KMS-11 (cell line): Measurements from ENCODE around the gene VKORC1.

ENCODE experiments used
- H2AFZ ChIP-seq: fragments of 200-600 bp; sonication (generic); 2 replicates; pipeline ENCODE4 v1.6.1; 2016; ENCODE audit warnings: antibody characterized with exemption, mixed run types, low read depth
- H3K27ac ChIP-seq: fragments of 200-600 bp; sonication (generic); 2 replicates; pipeline ENCODE4 v1.6.1; 2016; ENCODE audit warnings: mild to moderate bottlenecking, mixed run types
- H3K27me3 ChIP-seq: fragments of 200-600 bp; sonication (generic); 2 replicates; pipeline ENCODE4 v1.6.1; 2017; ENCODE audit warnings: mild to moderate bottlenecking, low read depth, mixed run types, moderate library complexity; ENCODE audit not compliant: insufficient read depth
- H3K36me3 ChIP-seq: fragments of 200-600 bp; sonication (generic); 2 replicates; pipeline ENCODE4 v1.6.1; 2017; ENCODE audit warnings: mild to moderate bottlenecking, mixed run types; ENCODE audit not compliant: insufficient read depth
- H3K4me1 ChIP-seq: fragments of 200-600 bp; sonication (generic); 2 replicates; pipeline ENCODE4 v1.6.1; 2016; ENCODE audit warnings: mild to moderate bottlenecking, low read depth, mixed run types; ENCODE audit not compliant: poor library complexity, severe bottlenecking
- H3K4me2 ChIP-seq: fragments of 200-600 bp; sonication (generic); 2 replicates; pipeline ENCODE4 v1.7.0; 2016; ENCODE audit warnings: mild to moderate bottlenecking, mixed run types
- H3K4me3 ChIP-seq: fragments of 200-600 bp; sonication (generic); IDR thresholded peaks from 2 replicates; pipeline ENCODE4 v1.6.1; 2017; ENCODE audit warnings: low read depth, low read length, mixed read lengths; ENCODE audit not compliant: insufficient read depth
- H3K79me2 ChIP-seq: fragments of 200-600 bp; sonication (generic); 2 replicates; pipeline ENCODE4 v1.6.1; 2016; ENCODE audit warnings: low read depth, mixed run types; ENCODE audit not compliant: insufficient read depth
- H3K9ac ChIP-seq: fragments of 200-600 bp; sonication (generic); 2 replicates; pipeline ENCODE4 v1.6.1; 2016; ENCODE audit warnings: mild to moderate bottlenecking, mixed run types
- H4K20me1 ChIP-seq: fragments of 200-600 bp; sonication (generic); 2 replicates; pipeline ENCODE4 v1.6.1; 2016; ENCODE audit warnings: mild to moderate bottlenecking, mixed run types; ENCODE audit not compliant: insufficient read depth
- CTCF ChIP-seq: fragments of 200-600 bp; sonication (generic); conservative IDR thresholded peaks from 2 replicates; pipeline ENCODE4 v1.6.1; 2017; ENCODE audit warnings: low read depth, mild to moderate bottlenecking, antibody characterized with exemption, low read length, moderate library complexity, mixed read lengths

The VKORC1 gene

DNA sequence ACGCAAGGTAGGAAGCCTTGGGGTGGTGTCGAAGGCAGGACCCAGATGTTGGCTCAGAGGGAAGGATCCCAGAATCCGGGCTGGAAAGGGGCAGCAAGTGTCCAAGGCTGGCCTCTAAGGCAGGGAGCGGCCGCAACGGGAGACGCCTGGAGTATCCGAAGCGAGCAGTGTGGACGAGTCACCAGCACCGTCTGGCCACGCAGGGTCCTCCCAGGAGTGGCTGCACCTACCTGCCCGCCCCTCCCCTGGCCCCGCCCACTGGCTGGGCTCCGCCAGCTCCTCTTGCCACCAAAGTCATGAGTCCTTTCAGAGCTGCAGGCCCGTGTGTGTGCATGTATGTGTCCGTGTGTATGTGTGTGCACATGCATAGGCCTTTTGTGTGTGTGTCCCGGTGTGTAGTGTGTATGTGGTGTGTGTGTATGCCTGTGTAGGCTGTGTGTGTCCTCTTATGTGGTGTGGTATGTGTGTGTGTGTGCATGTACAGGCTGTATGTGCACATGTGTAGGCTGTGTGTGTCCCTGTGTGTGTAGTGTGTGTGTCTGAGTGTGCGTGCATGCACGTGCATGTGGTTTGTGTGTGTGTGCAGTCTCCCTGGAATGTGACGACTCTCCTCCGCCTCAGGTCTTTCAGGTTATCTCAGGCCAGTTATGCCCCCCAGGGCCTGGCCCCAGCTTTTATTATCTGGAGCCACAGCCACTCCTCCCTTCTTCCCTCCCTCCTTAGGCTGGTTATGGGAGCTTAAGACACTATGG is 41.1 kb upstream of the VKORC1 start, which contains the start of gene PRSS8:
PRSS8 (minus strand) TSS at position 193 of the 752 bp plus-strand sequence. CDS start 229 bp downstream, outside the sequence.
- H3K27me3 ChIP-seq: no peaks in the 10 kb centered on the region
- no peak within 1 kb of the TSS for H3K4me3 ChIP-seq
- no peak within 1 kb of the TSS for H3K27ac ChIP-seq
- TF ChIP-seq CTCF: no peak
- no peaks in the 10 kb centered on the region for H4K20me1 ChIP-seq
- H3K36me3 ChIP-seq: no peaks in the 10 kb centered on the region
- H3K79me2 ChIP-seq: no peaks in the 10 kb centered on the region
- H3K4me2 ChIP-seq: no peak within 1 kb of the TSS
- H2AFZ ChIP-seq: no peak within 1 kb of the TSS
- H3K4me1 ChIP-seq: no peaks in the 10 kb centered on the region
- H3K9ac ChIP-seq: no peak within 1 kb of the TSS

DNA sequence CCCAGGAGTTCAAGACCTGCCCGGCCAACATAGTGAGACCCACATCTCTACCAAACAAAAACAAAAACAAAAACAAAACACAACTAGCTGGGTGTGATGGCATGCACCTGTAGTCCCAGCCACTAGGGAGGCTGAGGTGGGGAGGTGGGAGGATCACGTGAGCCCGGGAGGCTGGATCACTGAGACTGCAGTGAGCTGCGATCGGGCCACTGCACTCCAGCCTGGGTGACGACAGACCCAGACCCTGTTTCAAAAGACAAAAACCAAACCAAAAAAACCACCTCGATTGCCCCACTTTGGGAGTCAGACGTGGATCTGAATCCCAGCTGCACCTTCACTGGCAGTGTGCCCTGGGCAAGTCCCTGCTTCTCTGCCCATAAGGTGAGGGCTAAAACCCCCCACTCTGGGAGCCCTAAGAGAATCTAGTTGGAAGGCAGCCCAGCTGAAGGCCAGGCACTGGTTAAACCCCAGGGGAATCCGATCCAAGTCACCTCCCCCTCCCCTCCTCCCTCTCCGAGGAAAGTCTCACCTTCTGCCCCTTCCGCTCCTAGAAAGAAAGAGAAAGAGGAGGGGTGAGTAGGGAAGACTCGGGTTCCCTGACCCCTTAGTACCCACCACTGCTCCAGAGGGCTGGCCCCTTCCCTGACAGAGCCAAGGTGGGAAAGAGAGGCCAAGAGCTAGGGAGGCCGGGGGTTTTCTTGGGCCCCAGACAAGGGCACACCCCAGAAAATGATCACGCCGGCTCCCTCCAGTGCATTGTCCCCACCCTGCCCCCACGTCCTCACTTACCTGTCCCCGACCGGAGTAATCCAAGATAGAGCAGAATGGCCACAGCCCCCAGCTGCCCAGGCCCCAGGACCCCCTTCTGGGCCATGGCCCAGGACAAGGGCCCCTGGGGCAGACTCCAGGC is 40.3 kb upstream of the VKORC1 start:
- H2AFZ ChIP-seq: no peak overlapping the region
- H3K27ac ChIP-seq: no peak overlapping the region
- H3K9ac ChIP-seq: no peak overlapping the region
- H3K4me2 ChIP-seq: no peak overlapping the region
- H3K36me3 ChIP-seq: no peaks in the 10 kb centered on the region
- no peaks in the 10 kb centered on the region for H3K27me3 ChIP-seq
- H3K4me3 ChIP-seq: no peak overlapping the region
- no peak for TF ChIP-seq CTCF
- no peaks in the 10 kb centered on the region for H3K79me2 ChIP-seq
- H3K4me1 ChIP-seq: no peaks in the 10 kb centered on the region
- H4K20me1 ChIP-seq: no peaks in the 10 kb centered on the region

DNA sequence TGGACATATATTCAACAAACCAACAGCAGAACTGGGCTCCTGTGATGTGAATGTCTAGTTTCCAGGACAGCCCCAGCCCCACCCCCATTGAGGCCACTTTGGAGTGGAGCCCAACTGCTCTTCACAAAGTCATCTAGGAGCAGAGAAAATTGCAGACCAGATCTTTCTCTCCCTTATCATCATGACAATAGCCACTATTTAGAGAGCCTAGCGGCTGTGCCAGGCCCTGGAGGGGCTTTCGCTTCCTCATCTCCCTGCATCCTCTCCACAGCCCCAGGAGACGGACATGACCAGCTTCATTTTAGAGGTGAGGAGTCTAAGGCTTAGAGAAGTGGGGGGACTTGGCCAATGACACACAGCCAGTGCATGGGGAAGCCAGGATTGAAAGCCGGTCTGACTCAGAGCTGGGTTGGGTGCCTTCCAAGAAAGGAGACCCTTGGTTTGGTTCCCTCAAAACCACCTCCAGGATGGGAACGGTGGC is 39.5 kb upstream of the VKORC1 start:
- Histone ChIP-seq H3K79me2 (no peaks in the 10 kb centered on the region), H3K4me3 (no peak overlapping the region), H3K4me1 (no peaks in the 10 kb centered on the region), H3K9ac (no peak overlapping the region), H4K20me1 (no peaks in the 10 kb centered on the region), H3K27ac (no peak overlapping the region), H3K27me3 (no peaks in the 10 kb centered on the region), H3K36me3 (no peaks in the 10 kb centered on the region), H3K4me2 (no peak overlapping the region), H2AFZ (no peak overlapping the region)
- no peak for TF ChIP-seq CTCF

- H3K27ac ChIP-seq: no peak overlapping the region
- no peaks in the 10 kb centered on the region for H3K36me3 ChIP-seq
- TF ChIP-seq CTCF: no peak
- no peaks in the 10 kb centered on the region for H3K4me1 ChIP-seq
- no peaks in the 10 kb centered on the region for H3K79me2 ChIP-seq
- H3K4me2 ChIP-seq: no peak overlapping the region
- H2AFZ ChIP-seq: no peak overlapping the region
- H3K4me3 ChIP-seq: no peak overlapping the region
- no peaks in the 10 kb centered on the region for H3K27me3 ChIP-seq
- H3K9ac ChIP-seq: no peak overlapping the region
- no peaks in the 10 kb centered on the region for H4K20me1 ChIP-seq
These were observed 38.5 kb upstream of the VKORC1 start for GRCh38 chr16:31133046-31133501.
